ENCODE measurements around the gene SEZ6L2.

SEZ6L2 gene

GRCh38 chr16:29901607-29901945 is 2.2 kb upstream of the SEZ6L2 start:
- H3K27ac ChIP-seq = peak overlapping the region; percentile 93
- TF ChIP-seq, protein P1, sequence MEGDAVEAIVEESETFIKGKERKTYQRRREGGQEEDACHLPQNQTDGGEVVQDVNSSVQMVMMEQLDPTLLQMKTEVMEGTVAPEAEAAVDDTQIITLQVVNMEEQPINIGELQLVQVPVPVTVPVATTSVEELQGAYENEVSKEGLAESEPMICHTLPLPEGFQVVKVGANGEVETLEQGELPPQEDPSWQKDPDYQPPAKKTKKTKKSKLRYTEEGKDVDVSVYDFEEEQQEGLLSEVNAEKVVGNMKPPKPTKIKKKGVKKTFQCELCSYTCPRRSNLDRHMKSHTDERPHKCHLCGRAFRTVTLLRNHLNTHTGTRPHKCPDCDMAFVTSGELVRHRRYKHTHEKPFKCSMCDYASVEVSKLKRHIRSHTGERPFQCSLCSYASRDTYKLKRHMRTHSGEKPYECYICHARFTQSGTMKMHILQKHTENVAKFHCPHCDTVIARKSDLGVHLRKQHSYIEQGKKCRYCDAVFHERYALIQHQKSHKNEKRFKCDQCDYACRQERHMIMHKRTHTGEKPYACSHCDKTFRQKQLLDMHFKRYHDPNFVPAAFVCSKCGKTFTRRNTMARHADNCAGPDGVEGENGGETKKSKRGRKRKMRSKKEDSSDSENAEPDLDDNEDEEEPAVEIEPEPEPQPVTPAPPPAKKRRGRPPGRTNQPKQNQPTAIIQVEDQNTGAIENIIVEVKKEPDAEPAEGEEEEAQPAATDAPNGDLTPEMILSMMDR (IDR thresholded peaks at IDR 0.05) = no peak
- no peak for TF ChIP-seq ZFX (IDR thresholded peaks at IDR 0.05; ENCODE audit: borderline replicate concordance)

GRCh38 chr16:29900888-29901606 is 1.7 kb upstream of the SEZ6L2 start:
- TF ChIP-seq ZFX (IDR thresholded peaks at IDR 0.05; ENCODE audit: borderline replicate concordance) = no peak
- TF ChIP-seq, protein P1 (IDR thresholded peaks at IDR 0.05) = no peak
- H3K27ac ChIP-seq = peak overlapping the region; percentile 93

DNA sequence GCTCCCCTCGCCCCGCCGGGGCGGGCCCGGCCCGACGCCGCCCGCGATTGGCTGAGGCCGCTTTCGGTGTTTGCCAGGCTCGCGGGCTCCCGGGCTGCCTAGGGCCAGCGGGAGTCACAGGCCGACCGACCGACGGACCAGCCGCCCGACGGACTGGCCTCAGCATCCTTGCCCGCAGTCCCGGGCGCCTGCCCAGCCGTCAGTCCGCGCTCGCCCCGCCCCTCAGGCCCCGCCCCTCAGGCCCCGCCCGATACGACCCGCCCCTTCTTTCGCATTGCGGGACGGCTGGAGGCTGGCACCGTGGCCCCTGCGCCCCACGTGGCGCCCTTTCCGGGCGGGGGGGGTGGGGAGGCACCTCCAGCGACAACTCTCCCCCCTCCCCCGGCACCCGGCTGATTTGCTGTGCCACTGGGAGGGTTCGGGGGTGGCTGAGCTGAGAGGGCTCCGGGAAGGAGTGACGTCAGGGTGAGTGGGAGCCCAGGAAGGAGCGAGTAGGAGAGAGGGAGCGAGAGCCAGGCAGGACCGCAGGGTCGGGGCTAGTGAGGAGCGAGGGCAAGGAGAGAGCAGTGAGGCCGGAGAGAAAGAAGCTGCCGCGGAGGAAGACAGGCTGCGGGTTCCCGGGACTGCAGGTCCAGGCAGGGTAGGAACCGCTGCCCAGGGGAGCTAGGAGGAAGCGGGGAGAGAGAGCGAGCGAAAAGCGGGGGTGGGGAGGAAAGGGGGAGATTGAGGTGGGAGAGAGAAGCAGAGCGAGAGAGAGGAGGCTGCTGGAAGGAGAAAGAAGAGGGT is 945 bp upstream of the SEZ6L2 start, which contains the start of gene ASPHD1:
ASPHD1 (plus strand) TSS at position 387 of the 786 bp plus-strand sequence. CDS start 484 bp downstream, outside the sequence.
- peak within 1 kb of the TSS; percentile 93 for H3K27ac ChIP-seq
- TF ChIP-seq, protein P1 (IDR thresholded peaks at IDR 0.05) = no peak
- TF ChIP-seq ZFX (IDR thresholded peaks at IDR 0.05; ENCODE audit: borderline replicate concordance) = no peak

DNA sequence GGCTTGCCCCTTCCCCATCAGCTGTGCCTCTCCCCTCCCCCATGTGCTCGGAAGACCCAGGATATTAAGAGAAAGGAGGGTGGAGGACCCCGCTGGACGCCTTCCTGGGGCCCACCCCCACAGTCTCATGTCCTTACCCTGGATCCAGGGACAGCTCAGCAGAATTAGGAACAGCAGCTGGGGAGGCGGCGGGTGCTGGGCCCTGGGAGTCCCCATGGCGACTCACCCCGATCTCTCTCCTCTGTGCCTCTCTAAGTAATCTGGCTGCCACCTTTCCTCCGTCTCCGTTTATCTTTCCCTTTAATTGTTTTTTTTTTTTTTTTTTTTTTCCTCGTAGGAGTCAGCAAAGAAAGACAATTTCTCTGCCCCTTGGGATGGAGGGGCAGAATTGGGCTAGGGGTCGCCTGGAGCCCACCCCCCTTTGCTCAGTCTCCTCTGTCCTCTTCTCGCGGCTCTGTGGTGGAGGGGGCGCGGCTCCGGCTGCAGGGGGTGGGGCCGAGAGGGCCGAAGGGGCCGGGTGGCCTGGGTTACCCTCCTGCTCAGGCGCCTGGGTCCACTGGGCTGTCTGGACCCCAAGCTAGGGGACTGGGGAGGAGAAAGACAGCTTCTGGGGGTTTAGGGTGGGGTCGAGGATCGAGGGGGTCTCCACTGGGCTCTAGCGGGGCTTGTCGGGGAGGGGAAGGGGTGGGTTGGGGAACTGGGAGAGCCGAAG is 390 bp downstream of the SEZ6L2 start:
- H3K27ac ChIP-seq = peak overlapping the region; percentile 93

DNA sequence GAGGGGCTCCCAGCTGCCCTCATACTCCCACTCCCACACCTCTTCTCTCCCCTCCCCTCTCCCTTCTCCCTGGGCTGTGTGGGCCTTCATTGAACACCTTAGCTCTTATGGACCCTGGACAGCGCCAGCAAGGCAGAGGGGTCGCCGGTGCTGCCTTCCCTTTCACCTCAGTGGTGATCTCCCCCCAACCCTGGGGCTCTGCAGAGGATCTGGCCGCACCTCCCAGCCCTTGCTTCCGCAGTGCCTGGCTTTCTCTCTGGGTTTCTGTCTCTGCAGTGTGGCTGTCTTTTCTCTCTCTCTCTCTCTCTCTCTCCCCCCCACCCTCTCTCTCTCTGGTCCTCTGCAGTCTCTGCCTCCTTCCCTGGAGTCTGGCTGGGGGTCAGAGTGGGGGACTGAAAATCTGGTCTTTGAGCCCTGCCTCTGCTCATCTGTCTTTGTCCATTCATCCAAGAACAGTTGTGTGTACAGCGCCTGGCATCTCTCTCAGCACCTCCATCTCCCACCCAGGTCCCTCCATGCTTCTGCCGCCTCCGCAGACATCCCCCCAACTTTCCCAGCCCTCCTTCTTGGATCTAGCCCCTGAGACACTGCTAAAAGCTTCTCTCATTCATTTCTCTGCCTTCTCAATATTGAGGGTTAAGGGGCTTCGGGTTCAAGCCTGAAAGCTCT is 1.1 kb downstream of the SEZ6L2 start:
- peak overlapping the region; percentile 93 for H3K27ac ChIP-seq
- TF ChIP-seq ZFX (IDR thresholded peaks at IDR 0.05; ENCODE audit: borderline replicate concordance) = no peak
- TF ChIP-seq, protein P1 (IDR thresholded peaks at IDR 0.05) = no peak

More for the DNA sequence above, 390 bp downstream of the SEZ6L2 start:
- no peak for TF ChIP-seq ZFX (IDR thresholded peaks at IDR 0.05; ENCODE audit: borderline replicate concordance)
- TF ChIP-seq, protein P1 (IDR thresholded peaks at IDR 0.05) = no peak

- TF ChIP-seq, protein P1 (IDR thresholded peaks at IDR 0.05) = no peak
- TF ChIP-seq ZFX (IDR thresholded peaks at IDR 0.05; ENCODE audit: borderline replicate concordance) = no peak
Observed at GRCh38 chr16:29897333-29897732, 2.0 kb downstream of the SEZ6L2 start.

More at GRCh38 chr16:29897333-29897732, 2.0 kb downstream of the SEZ6L2 start:
- peak overlapping the region; percentile 93 for H3K27ac ChIP-seq
